HG03520 (cell line): ENCODE results near the gene PCDH8.
A peak's percentile ranks its signal among the peaks of the same experiment; 100 is the strongest.

Experiments
- ATAC-seq: cut with Tn5 transposase; IDR thresholded peaks from one replicate; pipeline ENCODE4 v1.9.1; 2021; ENCODE audit warnings: mild to moderate bottlenecking, moderate library complexity; ENCODE audit not compliant: unreplicated experiment

The PCDH8 gene, protein sequence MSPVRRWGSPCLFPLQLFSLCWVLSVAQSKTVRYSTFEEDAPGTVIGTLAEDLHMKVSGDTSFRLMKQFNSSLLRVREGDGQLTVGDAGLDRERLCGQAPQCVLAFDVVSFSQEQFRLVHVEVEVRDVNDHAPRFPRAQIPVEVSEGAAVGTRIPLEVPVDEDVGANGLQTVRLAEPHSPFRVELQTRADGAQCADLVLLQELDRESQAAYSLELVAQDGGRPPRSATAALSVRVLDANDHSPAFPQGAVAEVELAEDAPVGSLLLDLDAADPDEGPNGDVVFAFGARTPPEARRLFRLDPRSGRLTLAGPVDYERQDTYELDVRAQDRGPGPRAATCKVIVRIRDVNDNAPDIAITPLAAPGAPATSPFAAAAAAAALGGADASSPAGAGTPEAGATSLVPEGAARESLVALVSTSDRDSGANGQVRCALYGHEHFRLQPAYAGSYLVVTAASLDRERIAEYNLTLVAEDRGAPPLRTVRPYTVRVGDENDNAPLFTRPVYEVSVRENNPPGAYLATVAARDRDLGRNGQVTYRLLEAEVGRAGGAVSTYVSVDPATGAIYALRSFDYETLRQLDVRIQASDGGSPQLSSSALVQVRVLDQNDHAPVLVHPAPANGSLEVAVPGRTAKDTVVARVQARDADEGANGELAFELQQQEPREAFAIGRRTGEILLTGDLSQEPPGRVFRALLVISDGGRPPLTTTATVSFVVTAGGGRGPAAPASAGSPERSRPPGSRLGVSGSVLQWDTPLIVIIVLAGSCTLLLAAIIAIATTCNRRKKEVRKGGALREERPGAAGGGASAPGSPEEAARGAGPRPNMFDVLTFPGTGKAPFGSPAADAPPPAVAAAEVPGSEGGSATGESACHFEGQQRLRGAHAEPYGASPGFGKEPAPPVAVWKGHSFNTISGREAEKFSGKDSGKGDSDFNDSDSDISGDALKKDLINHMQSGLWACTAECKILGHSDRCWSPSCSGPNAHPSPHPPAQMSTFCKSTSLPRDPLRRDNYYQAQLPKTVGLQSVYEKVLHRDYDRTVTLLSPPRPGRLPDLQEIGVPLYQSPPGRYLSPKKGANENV

DNA sequence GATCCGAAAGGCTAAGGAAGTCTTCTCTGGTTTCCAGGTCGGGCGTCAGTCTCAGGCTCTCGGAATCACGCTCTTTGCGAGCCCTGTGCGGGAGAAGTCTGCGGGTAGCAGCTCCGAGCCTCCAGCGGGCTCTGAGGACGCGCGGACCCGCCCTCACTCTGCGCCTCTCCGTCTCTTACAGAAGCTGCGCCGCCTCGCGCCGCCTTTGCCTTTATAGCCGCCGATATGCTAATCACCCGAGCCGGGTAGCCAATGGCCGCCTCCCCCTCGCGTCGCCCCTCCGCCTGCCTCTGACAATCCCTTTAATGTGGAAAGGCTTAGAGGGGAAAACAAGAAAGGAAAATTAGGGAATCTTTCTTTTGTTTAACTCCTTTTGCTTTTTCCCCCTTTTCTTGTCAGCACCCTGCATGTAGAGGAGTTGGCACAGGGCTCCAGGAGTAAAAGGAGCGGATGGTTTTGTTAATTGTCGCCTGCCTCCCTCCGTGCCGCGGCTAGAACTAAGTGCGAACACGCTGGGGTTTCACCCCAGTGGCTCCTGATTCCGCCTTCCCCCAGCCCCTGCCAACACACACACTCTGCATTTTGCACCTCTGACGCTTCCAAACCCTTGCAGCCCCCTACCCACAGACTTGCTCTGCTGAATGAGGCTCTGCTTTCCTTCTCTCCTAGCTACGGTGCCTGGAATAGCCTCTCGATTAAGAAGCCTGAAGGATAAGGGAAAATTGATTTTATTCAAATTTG is at the start of gene PCDH8:
Gene PCDH8 (minus strand): TSS at position 186 of the 741 bp plus-strand sequence. CDS start 204 bp downstream, outside the sequence.
- ATAC-seq = no peak

DNA sequence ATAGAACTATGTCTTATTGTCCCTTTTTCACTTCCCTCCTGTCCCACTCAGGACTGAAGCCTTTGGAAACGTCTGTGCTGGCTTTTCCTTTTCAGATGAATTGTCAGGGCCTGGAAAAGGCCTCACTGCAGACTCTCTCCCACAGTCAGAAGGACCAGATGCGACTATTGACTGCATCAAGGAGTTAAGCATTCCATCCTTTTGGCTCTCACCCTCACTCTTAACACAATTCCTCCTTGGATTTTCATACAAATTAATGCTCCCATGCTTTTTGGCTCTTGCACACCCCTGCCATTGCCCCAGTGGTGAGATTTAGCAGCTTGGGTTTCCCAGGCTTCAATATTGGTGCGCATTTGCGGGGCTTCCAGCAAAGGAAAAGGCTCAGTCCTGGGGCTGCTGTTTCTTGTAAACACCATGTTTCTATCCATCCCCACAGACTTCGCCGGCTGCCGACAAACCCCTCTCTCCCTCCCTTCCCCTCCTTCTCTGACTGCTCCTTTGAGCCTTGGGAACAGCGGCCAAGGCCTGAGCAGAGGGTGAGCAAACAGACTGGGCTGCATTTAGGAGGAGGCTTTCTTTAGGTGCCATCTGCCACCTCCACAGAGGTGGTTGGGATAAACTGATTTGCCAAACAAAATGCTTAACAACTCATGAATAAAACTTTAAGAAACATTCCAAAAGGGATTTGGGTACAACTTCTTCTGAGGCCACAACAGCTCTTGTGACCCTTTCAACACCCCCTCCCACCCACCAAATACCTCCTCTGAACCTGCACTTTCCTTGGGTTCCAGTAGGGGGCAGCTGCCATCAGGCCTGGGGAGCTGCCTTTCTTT is 48.6 kb upstream of the PCDH8 start:
- ATAC-seq = no peak

GRCh38 chr13:52894413-52894812 is 46.0 kb upstream of the PCDH8 start:
- ATAC-seq = no peak

GRCh38 chr13:52892925-52893324 is 44.5 kb upstream of the PCDH8 start:
- no peak for ATAC-seq

GRCh38 chr13:52891706-52892105 is 43.3 kb upstream of the PCDH8 start:
- no peak for ATAC-seq

- ATAC-seq = no peak
Measured at GRCh38 chr13:52887165-52887564, 38.7 kb upstream of the PCDH8 start.

- ATAC-seq = no peak
Measured at GRCh38 chr13:52885141-52885540, 36.7 kb upstream of the PCDH8 start.

DNA sequence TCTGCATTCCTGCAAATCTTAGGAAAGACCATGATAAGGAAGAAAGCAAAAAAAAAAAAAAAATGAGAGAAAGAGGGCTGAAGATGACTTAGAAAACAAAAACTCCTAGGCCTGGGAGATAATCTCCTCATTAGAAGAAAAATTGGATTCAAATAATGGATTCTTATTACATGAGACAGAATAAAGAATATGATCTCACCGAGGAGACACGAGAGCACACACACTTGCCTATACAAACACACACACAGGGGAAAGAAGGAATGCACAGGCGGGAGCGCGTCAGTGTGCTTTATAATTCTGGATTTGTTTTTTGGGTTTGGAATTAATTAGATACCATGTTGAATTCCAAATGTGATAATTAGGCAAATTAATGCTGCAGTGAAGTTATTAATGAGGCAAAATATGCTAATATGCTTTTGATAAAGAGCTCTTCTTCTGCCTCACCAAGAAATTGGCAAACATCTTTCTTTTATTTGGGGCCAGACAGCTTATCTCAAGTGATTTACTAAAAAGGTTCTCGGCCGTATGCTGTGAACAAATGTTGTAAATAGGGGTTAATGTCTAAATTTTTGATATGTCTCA is 36.1 kb upstream of the PCDH8 start:
- ATAC-seq = no peak

GRCh38 chr13:52882785-52883184 is 34.3 kb upstream of the PCDH8 start:
- ATAC-seq = no peak

DNA sequence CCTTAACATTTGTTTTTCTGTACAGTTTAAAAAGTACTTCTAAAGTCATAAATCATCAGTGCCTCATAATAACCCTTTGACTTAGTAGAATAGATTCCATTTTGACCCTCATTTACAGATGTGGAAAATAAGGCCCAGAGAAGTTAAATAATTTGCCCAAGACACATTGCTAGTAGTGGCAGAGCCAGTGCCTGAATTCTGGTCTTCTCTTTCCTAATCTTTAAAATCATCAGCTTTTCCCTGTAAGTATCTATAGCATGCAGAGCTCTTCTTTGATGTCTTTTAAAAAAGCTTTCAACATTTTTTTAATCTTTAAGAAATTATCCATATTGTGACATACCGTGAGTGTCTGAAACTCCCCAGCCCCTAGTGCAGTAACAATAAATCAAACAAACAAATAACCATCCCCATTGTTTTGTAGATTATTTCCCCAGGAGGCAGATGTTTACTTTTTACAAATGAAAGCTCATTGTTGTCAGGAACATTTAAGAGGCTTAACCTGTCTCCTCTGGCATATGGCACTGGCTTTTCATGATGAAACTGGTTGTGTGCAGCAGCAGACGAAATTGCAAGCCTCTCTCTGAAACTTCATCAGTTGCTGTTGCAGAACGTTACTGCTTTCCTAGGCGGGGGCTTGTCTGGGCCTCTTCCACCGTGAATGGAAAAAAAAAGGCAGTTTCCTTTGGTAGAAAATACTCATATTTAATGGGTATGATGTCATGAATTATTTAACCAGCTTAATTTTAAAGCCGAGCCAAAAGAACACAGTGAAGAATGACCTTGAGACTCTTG is 31.7 kb upstream of the PCDH8 start:
- ATAC-seq = no peak

GRCh38 chr13:52878831-52879230 is 30.4 kb upstream of the PCDH8 start:
- ATAC-seq = no peak

DNA sequence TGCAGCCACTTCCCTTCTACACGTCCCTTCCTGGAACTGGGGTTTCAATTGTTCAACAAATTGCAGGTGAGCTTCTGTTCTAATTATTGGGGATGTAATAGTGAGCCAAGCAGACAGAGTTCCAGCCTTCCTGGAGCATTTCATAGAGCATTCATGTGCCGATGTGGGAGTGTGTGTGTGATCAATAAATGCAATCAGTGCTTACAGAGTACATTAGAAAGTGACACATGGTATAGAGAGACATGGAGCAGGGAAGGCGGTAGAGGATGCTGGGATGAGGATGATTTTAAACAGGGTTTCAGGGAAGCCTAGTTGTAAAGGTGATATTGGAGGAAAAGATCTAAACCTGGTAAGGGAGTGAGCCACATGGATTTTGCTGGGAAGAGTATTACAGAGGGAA is 21.7 kb upstream of the PCDH8 start:
- no peak for ATAC-seq

DNA sequence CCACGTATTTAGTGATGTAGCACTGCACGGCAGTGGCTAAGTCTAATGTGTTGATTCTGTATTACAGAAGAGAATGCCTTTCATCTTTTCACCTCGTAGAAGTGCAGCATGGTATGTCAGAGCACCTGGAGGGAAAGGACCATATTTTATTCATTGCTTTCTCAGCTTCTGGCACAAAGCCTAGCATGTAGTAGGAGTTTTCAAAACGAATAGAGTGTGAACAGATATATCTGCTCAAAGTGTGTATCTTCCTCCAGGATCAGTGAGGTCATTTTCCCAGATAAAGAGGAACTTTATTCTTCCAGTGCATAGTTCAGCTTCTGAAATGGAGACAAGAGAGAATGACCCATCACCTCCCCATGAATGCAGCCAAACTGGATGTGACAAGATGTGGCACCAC is 21.2 kb upstream of the PCDH8 start:
- ATAC-seq = no peak

- no peak for ATAC-seq
Measured at GRCh38 chr13:52869050-52869449, 20.6 kb upstream of the PCDH8 start.

GRCh38 chr13:52868190-52868589 is 19.8 kb upstream of the PCDH8 start:
- ATAC-seq = peak; percentile 66

- no peak for ATAC-seq
Measured at GRCh38 chr13:52864941-52865340, 16.5 kb upstream of the PCDH8 start.

DNA sequence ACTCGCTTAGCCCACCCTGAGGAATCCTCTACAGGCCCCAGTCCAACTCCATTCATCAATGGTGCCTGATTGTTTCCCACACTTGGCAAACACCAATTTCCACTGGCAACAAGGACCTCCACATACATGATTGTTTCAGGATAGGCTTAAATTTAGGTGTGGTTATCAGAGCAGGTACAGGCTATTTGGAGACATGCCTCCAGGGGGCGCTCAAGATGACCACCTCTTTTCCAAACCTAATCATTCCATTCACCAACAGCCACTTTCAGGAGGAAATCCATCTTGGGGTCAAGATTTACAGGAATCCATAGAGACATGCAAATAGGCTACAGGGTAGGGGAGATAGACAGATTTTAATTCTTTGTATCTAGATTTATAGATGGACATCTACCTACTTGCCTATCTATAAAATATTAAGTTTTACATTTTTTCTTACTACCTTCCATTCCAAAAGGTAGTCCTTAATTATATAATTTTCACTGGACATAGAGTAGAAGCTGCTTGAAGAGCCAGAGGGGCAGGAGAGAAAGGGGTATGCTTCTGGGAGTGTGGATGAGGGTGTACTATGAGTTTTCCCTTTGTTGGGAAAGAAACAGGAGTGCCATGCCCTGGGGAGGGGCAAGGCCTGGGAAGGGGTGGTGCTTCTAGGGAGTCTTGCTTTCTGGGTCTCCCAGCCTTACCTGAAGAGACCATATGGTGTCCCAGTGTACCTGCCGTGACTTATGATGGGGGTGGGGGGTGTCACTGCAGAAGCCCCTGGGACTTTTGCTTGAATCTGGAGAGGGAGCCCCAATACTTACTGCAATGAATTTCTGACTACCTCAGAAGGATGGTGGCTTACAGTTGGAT is 14.1 kb upstream of the PCDH8 start:
- no peak for ATAC-seq

DNA sequence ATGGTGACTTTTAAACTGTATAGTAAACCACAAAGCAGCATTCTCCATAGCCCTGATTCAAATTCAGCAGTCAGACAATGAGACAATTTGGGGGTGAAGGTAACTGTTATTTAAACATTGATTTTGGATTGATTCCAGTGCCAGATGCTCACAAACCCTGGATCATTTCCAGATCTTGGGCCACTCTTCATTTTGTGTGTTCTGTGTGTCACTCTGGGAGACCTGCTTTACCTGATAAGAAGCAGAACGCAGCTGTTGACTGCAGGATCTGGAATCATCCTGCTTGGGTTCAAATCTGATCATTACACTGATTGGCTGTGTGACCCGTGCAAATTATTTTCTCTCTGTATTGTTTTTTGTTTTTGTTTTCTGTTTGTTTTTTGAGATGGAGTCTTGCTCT is 4.0 kb upstream of the PCDH8 start:
- ATAC-seq = no peak
